Measurements from ENCODE around the gene AKNA. TPM values are rescaled to one million over a fixed set of nuclear protein-coding genes. Genes with fewer than 3 reads are reported as not detected.

The AKNA gene
- total and polyA plus RNA-seq, 2 donors (not counting 1 experiment from before 2014, with no cell fraction given): 178 to 407 TPM

- Histone ChIP-seq H3K79me2 (ENCODE audit: control insufficient read depth, insufficient read depth, low read length) (no peaks in the 10 kb centered on the region), H3K9me3 (ENCODE audit: control extremely low read depth in 1 of 3, control insufficient read depth in 2 of 3, insufficient read depth in 1 of 3, low read length in 2 of 3) (no peaks in the 10 kb centered on the region), H3K27me3 (replicated peaks in 1 of 4; ENCODE audit: control extremely low read depth in 1 of 4, control insufficient read depth in 3 of 4, insufficient read depth in 4 of 4, low read length in 3 of 4) (peaks cover 0 to 3% (median 0%) of the 10 kb centered on the region in 4 experiments), H3K4me1 (ENCODE audit: control insufficient read depth in 2 of 2, insufficient read depth in 2 of 2, low read length in 2 of 2) (no peaks in the 10 kb centered on the region), H3K4me2 (replicated peaks; ENCODE audit: low read depth, low read length, poor library complexity, severe bottlenecking) (no peak overlapping the region), H2AFZ (ENCODE audit: insufficient read depth, low read depth, low read length, poor library complexity, severe bottlenecking) (no peak overlapping the region), H3K4me3 (ENCODE audit: control extremely low read depth in 1 of 5, extremely low read depth in 1 of 5, insufficient read depth in 1 of 5, low read depth in 2 of 5, low read length in 4 of 5) (no peak overlapping the region), H4K20me1 (ENCODE audit: control insufficient read depth, insufficient read depth, low read length, poor library complexity, severe bottlenecking) (no peaks in the 10 kb centered on the region), H3K27ac (ENCODE audit: low read length in 2 of 2) (no peak overlapping the region), H3K36me3 (replicated peaks in 1 of 2; ENCODE audit: control extremely low read depth in 1 of 2, control insufficient read depth in 1 of 2, extremely low read depth in 1 of 2, insufficient read depth in 2 of 2, low read length in 1 of 2) (no peaks in the 10 kb centered on the region), H3K9ac (ENCODE audit: low read length) (no peak overlapping the region)
- intact Hi-C loops (cut with micrococcal nuclease): loop anchor here (10.0 kb wide), 1 partner anchor 582 kb away; no protein-coding TSS in a partner anchor
- WGBS (ENCODE audit: insufficient coverage): 67% methylated on average over 3 of the region's 6 CpGs
- TF ChIP-seq CTCF (IDR thresholded peaks at IDR 0.05) (no peak), EZH2 (IDR thresholded peaks at IDR 0.05; ENCODE audit: borderline replicate concordance, insufficient read depth, low read depth, low read length, poor library complexity, severe bottlenecking) (no peak)
- ATAC-seq (ENCODE audit: low read depth) (no peak), DNase-seq (no peak)
- CTCF ChIA-PET: interaction anchor here (0.6 to 9.8 kb wide), 13 partner anchors 18 to 229 kb away, joined by 3 to 212 read pairs (median 30); partner anchors contain the start of genes TEX53 and WHRN
- no peak overlapping the region for H3K4me3 Mint-ChIP-seq
- H3K27ac Mint-ChIP-seq: no peak overlapping the region
- H3K9me3 Mint-ChIP-seq (ENCODE audit: insufficient read depth): no peaks in the 10 kb centered on the region
- peaks cover 7% of the 10 kb centered on the region for H3K27me3 Mint-ChIP-seq
- peaks cover 2% of the 10 kb centered on the region for H3K4me1 Mint-ChIP-seq
- POLR2A ChIA-PET: no interaction called here
Measured at GRCh38 chr9:114432323-114433067, 44.7 kb upstream of the AKNA start.

GRCh38 chr9:114431770-114432169 is 44.0 kb upstream of the AKNA start:
- Mint-ChIP-seq H3K27me3 (peaks cover 7% of the 10 kb centered on the region), H3K27ac (no peak overlapping the region), H3K4me1 (peaks cover 2% of the 10 kb centered on the region), H3K9me3 (ENCODE audit: insufficient read depth) (no peaks in the 10 kb centered on the region), H3K4me3 (no peak overlapping the region)
- H3K4me2 ChIP-seq (replicated peaks; ENCODE audit: low read depth, low read length, poor library complexity, severe bottlenecking): no peak overlapping the region
- H3K36me3 ChIP-seq (replicated peaks in 1 of 2; ENCODE audit: control extremely low read depth in 1 of 2, control insufficient read depth in 1 of 2, extremely low read depth in 1 of 2, insufficient read depth in 2 of 2, low read length in 1 of 2): no peaks in the 10 kb centered on the region
- no peak overlapping the region for H2AFZ ChIP-seq (ENCODE audit: insufficient read depth, low read depth, low read length, poor library complexity, severe bottlenecking)
- H3K9ac ChIP-seq (ENCODE audit: low read length): no peak overlapping the region
- TF ChIP-seq CTCF (IDR thresholded peaks at IDR 0.05): no peak
- TF ChIP-seq EZH2 (IDR thresholded peaks at IDR 0.05; ENCODE audit: borderline replicate concordance, insufficient read depth, low read depth, low read length, poor library complexity, severe bottlenecking): no peak
- no peak for DNase-seq
- H3K4me1 ChIP-seq (ENCODE audit: control insufficient read depth in 2 of 2, insufficient read depth in 2 of 2, low read length in 2 of 2): no peaks in the 10 kb centered on the region
- no peaks in the 10 kb centered on the region for H3K9me3 ChIP-seq (ENCODE audit: control extremely low read depth in 1 of 3, control insufficient read depth in 2 of 3, insufficient read depth in 1 of 3, low read length in 2 of 3)
- ChIA-PET POLR2A (no interaction called here), CTCF (interaction anchor here (1.1 to 9.8 kb wide), 5 partner anchors 10 to 223 kb away, joined by 3 to 212 read pairs (median 41); partner anchors contain the start of genes TEX53 and WHRN)
- intact Hi-C loops (cut with micrococcal nuclease): loop anchor here (10.0 kb wide), 1 partner anchor 583 kb away; no protein-coding TSS in a partner anchor
- ATAC-seq (ENCODE audit: low read depth): no peak
- H4K20me1 ChIP-seq (ENCODE audit: control insufficient read depth, insufficient read depth, low read length, poor library complexity, severe bottlenecking): no peaks in the 10 kb centered on the region
- H3K4me3 ChIP-seq (ENCODE audit: control extremely low read depth in 1 of 5, extremely low read depth in 1 of 5, insufficient read depth in 1 of 5, low read depth in 2 of 5, low read length in 4 of 5): no peak overlapping the region
- no peaks in the 10 kb centered on the region for H3K79me2 ChIP-seq (ENCODE audit: control insufficient read depth, insufficient read depth, low read length)
- peaks cover 0 to 3% (median 0%) of the 10 kb centered on the region in 4 experiments for H3K27me3 ChIP-seq (replicated peaks in 1 of 4; ENCODE audit: control extremely low read depth in 1 of 4, control insufficient read depth in 3 of 4, insufficient read depth in 4 of 4, low read length in 3 of 4)
- no peak overlapping the region for H3K27ac ChIP-seq (ENCODE audit: low read length in 2 of 2)
- 100% methylated on average over 2 of the region's 6 CpGs for WGBS (ENCODE audit: insufficient coverage)
